ENCODE results near the gene LALBA.
"Not testable (repeated sequence)": the region's sequence is repeated elsewhere in the genome, so short reads cannot be mapped to it uniquely, and the experiment has no call there.

LALBA gene

DNA sequence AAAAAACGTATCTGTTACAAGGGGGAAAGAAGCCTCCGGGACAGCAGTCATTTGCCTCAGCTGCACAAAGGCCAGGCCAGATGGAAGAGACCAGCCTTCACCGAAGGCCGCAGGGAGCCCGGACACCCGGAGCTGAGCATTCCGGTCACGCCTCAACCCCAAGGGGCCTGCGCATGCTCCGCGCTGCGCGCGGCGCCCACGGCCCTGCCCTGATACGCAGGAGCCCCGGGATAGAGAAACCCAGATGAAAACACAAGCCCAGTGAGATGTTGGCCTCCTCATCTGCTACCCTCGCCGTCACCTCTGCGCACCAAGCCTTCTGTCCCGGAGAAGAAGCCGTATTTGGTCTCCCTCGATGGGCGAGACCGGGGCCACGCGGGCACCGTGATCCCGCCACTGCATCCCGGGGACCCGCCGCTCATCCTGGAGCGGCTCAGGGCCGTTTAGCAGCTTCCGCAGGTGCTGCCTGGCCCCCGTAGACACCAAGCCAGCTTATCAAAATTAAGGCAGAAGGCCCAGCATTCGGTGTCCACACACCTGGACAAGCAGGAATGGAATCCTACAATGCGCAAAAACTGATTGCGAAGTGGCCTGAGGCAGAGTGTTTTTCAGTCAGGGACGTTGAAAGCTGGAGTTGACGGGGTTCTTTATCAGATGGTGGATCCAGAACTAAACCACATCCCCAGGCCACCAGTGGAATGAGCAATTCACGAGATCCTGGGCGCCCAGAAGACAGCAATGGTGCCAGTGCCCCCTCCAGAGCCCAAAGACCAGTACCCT lies 41.8 kb downstream of the LALBA start:
- DNase-seq (ENCODE audit: low read depth) = no peak

- no peak for DNase-seq (ENCODE audit: low read depth)
These were observed 44.5 kb downstream of the LALBA start, which contains the start of gene OR8S1 for GRCh38 chr12:48525332-48525731. TSS of gene OR8S1 (plus strand) at chr12:48525632. CDS start at chr12:48525632, 0 bp downstream.

DNA sequence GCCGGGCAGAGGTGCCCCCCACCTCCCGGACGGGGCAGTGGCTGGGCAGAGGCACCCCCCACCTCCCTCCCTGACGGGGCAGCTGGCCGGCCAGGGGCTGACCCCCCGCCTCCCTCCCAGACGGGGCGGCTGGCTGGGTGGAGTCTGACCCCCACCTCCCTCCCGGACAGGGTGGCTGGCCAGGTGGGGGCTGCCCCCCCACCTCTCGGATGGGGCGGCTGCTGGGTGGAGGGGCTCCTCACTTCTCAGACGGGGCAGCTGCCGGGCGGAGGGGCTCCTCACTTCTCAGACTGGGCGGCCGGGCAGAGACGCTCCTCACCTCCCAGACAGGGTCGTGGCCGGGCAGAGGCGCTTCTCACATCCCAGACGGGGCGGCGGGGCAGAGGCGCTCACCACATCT lies 49.5 kb downstream of the LALBA start:
- not testable (repeated sequence) for DNase-seq (ENCODE audit: low read depth)
